Mucosa of rectum (tissue), 2 donors: ENCODE results near the gene ST6GAL1.
"Not testable (repeated sequence)": the region's sequence is repeated elsewhere in the genome, so short reads cannot be mapped to it uniquely, and the experiment has no call there.

Experiments used
- H3K27ac ChIP-seq, 2 donors: one replicate each; pipeline ENCODE4 v1.7.0; 2013; ENCODE audit warnings: inconsistent platforms in 2 of 2, low read depth in 2 of 2, low read length in 2 of 2
- H3K27me3 ChIP-seq, 2 donors: one replicate each; pipeline ENCODE4 v1.7.0; 2013; ENCODE audit warnings: low read length in 2 of 2; ENCODE audit not compliant: control insufficient read depth in 2 of 2, insufficient read depth in 2 of 2
- H3K36me3 ChIP-seq, 2 donors: one replicate each; pipeline ENCODE4 v1.7.0; 2013; ENCODE audit warnings: low read length in 2 of 2; ENCODE audit not compliant: control insufficient read depth in 2 of 2, insufficient read depth in 2 of 2
- H3K4me1 ChIP-seq, 2 donors: one replicate each; pipeline ENCODE4 v1.7.0; 2013; ENCODE audit warnings: low read length in 2 of 2, mild to moderate bottlenecking in 1 of 2; ENCODE audit not compliant: control insufficient read depth in 2 of 2, insufficient read depth in 2 of 2
- H3K4me3 ChIP-seq, 2 donors: one replicate each; pipeline ENCODE4 v1.7.0; 2013; ENCODE audit warnings: low read length in 2 of 2
- H3K9ac ChIP-seq, 2 donors: one replicate each; pipeline ENCODE4 v1.7.0; 2013; ENCODE audit warnings: low read length in 2 of 2, low read depth in 1 of 2, mild to moderate bottlenecking in 1 of 2
- H3K9me3 ChIP-seq, 2 donors: one replicate each; pipeline ENCODE4 v1.7.0; 2013; ENCODE audit warnings: low read length in 2 of 2; ENCODE audit not compliant: control insufficient read depth in 2 of 2
- donor health status: healthy.
- donor health status: Normal muscosa, but diverticular disease.

The ST6GAL1 gene

GRCh38 chr3:186890911-186891310 lies 39.4 kb upstream of the ST6GAL1 start:
- Histone ChIP-seq H3K27ac (no peak overlapping the region), H3K9me3 (no peaks in the 10 kb centered on the region), H3K4me3 (no peak overlapping the region), H3K9ac (no peak overlapping the region), H3K36me3 (no peaks in the 10 kb centered on the region), H3K27me3 (no peaks in the 10 kb centered on the region), H3K4me1 (no peaks in the 10 kb centered on the region)

GRCh38 chr3:186893071-186893470 lies 37.3 kb upstream of the ST6GAL1 start:
- H3K4me1 ChIP-seq, H3K27ac ChIP-seq, H3K9me3 ChIP-seq, H3K4me3 ChIP-seq, H3K9ac ChIP-seq, H3K27me3 ChIP-seq, H3K36me3 ChIP-seq: not testable (repeated sequence)

- H3K4me3 ChIP-seq = no peak overlapping the region
- H3K36me3 ChIP-seq = no peaks in the 10 kb centered on the region
- no peak overlapping the region for H3K9ac ChIP-seq
- no peaks in the 10 kb centered on the region for H3K4me1 ChIP-seq
- H3K27ac ChIP-seq = no peak overlapping the region
- H3K9me3 ChIP-seq = no peaks in the 10 kb centered on the region
- H3K27me3 ChIP-seq = no peaks in the 10 kb centered on the region
These were observed 34.9 kb upstream of the ST6GAL1 start for GRCh38 chr3:186895406-186895805.

- Histone ChIP-seq H3K27ac (no peak overlapping the region), H3K9me3 (no peaks in the 10 kb centered on the region), H3K36me3 (no peaks in the 10 kb centered on the region), H3K4me3 (no peak overlapping the region), H3K27me3 (no peaks in the 10 kb centered on the region), H3K4me1 (no peaks in the 10 kb centered on the region), H3K9ac (no peak overlapping the region)
These were observed 34.3 kb upstream of the ST6GAL1 start for GRCh38 chr3:186896006-186896405.

GRCh38 chr3:186896875-186897274 lies 33.5 kb upstream of the ST6GAL1 start:
- Histone ChIP-seq H3K4me3 (no peak overlapping the region), H3K36me3 (no peaks in the 10 kb centered on the region), H3K4me1 (no peaks in the 10 kb centered on the region), H3K9me3 (no peaks in the 10 kb centered on the region), H3K27me3 (no peaks in the 10 kb centered on the region), H3K9ac (no peak overlapping the region), H3K27ac (no peak overlapping the region)

GRCh38 chr3:186901135-186901734 lies 29.1 kb upstream of the ST6GAL1 start:
- Histone ChIP-seq H3K27me3 (no peaks in the 10 kb centered on the region), H3K9ac (no peak overlapping the region), H3K9me3 (no peaks in the 10 kb centered on the region), H3K36me3 (no peaks in the 10 kb centered on the region), H3K4me3 (no peak overlapping the region), H3K4me1 (no peaks in the 10 kb centered on the region), H3K27ac (no peak overlapping the region)

GRCh38 chr3:186902154-186902553 lies 28.2 kb upstream of the ST6GAL1 start:
- Histone ChIP-seq H3K4me1 (no peaks in the 10 kb centered on the region), H3K9ac (no peak overlapping the region), H3K27ac (no peak overlapping the region), H3K9me3 (no peaks in the 10 kb centered on the region), H3K36me3 (no peaks in the 10 kb centered on the region), H3K27me3 (no peaks in the 10 kb centered on the region), H3K4me3 (no peak overlapping the region)

GRCh38 chr3:186902713-186903112 lies 27.6 kb upstream of the ST6GAL1 start:
- no peaks in the 10 kb centered on the region for H3K36me3 ChIP-seq
- no peaks in the 10 kb centered on the region for H3K9me3 ChIP-seq
- H3K4me3 ChIP-seq = no peak overlapping the region
- H3K4me1 ChIP-seq = no peaks in the 10 kb centered on the region
- H3K27ac ChIP-seq = no peak overlapping the region
- H3K9ac ChIP-seq = no peak overlapping the region
- H3K27me3 ChIP-seq = no peaks in the 10 kb centered on the region

GRCh38 chr3:186903676-186904075 lies 26.6 kb upstream of the ST6GAL1 start:
- H3K27ac ChIP-seq, H3K4me3 ChIP-seq, H3K9ac ChIP-seq, H3K36me3 ChIP-seq, H3K9me3 ChIP-seq, H3K4me1 ChIP-seq, H3K27me3 ChIP-seq: not testable (repeated sequence)

- not testable (repeated sequence) for H3K4me3 ChIP-seq, H3K4me1 ChIP-seq, H3K27me3 ChIP-seq, H3K9me3 ChIP-seq, H3K27ac ChIP-seq, H3K36me3 ChIP-seq, H3K9ac ChIP-seq
These were observed 23.3 kb upstream of the ST6GAL1 start for GRCh38 chr3:186907075-186907474.
